Natural killer cell (primary cell): ENCODE data around the gene TIMP3. TPM values are rescaled to one million over a fixed set of nuclear protein-coding genes. Genes with fewer than 3 reads are reported as not detected.

Experiments used
- ATAC-seq, 3 donors: fragments of 150-1000 bp in 2 of 3; fragments of 200-7000 bp in 1 of 3; cut with Tn5 transposase; 1 replicate in 1 of 3; 2 replicates in 2 of 3; pipeline ENCODE4 v1.10.0; 2021; ENCODE audit warnings: mild to moderate bottlenecking in 2 of 3, moderate library complexity in 2 of 3
- DNase-seq, 2 donors: peaks; one replicate each; pipeline versions ENCODE4 v3.0.0 to v3.0.0-alpha.2; 2013 to 2021; ENCODE audit warnings: mixed read lengths in 1 of 2
- H3K27ac ChIP-seq: one replicate; pipeline ENCODE4 v1.5.1; 2013; ENCODE audit warnings: mild to moderate bottlenecking, low read length
- H3K27me3 ChIP-seq: one replicate; pipeline ENCODE4 v1.6.1; 2013; ENCODE audit warnings: low read length; ENCODE audit not compliant: control insufficient read depth, insufficient read depth
- H3K36me3 ChIP-seq: one replicate; pipeline ENCODE4 v1.6.1; 2013; ENCODE audit warnings: low read length; ENCODE audit not compliant: control insufficient read depth, insufficient read depth
- H3K4me1 ChIP-seq: one replicate; pipeline ENCODE4 v1.6.1; 2013; ENCODE audit warnings: low read length; ENCODE audit not compliant: control insufficient read depth, insufficient read depth
- H3K4me3 ChIP-seq: one replicate; pipeline ENCODE4 v1.5.1; 2013; ENCODE audit warnings: low read length
- H3K9me3 ChIP-seq: one replicate; pipeline ENCODE4 v1.6.1; 2013; ENCODE audit warnings: low read length; ENCODE audit not compliant: control insufficient read depth, insufficient read depth
- H3K27ac Mint-ChIP-seq, 2 donors: one replicate each; pipeline ENCODE4 v1.8.0; 2022; ENCODE audit warnings: mild to moderate bottlenecking in 2 of 2, mixed read lengths in 2 of 2, moderate library complexity in 1 of 2
- H3K27me3 Mint-ChIP-seq, 2 donors: one replicate each; pipeline ENCODE4 v1.8.0; 2022; ENCODE audit warnings: low read depth in 2 of 2, mixed read lengths in 2 of 2
- H3K36me3 Mint-ChIP-seq: one replicate; pipeline ENCODE4 v1.8.0; 2022; ENCODE audit warnings: mixed read lengths
- H3K4me1 Mint-ChIP-seq, 2 donors: one replicate each; pipeline ENCODE4 v1.8.0; 2022; ENCODE audit warnings: mixed read lengths in 2 of 2
- H3K4me3 Mint-ChIP-seq: one replicate; pipeline ENCODE4 v1.8.0; 2022; ENCODE audit warnings: mild to moderate bottlenecking, moderate library complexity, mixed read lengths
- H3K9me3 Mint-ChIP-seq, 2 donors: one replicate each; pipeline ENCODE4 v1.8.0; 2022; ENCODE audit warnings: mixed read lengths in 2 of 2
- WGBS: methylation state at CpG from one replicate; pipeline ENCODE4 v1.1.7; 2013; ENCODE audit warnings: missing lambda C conversion rate; ENCODE audit not compliant: insufficient coverage; 5-methylcytosine and 5-hydroxymethylcytosine counted together
- intact Hi-C: fragments of 100-400 bp; cut with micrococcal nuclease; formaldehyde crosslinking; loops from one replicate; pipeline ENCODE4 v1.14.2; 2022
- total RNA-seq, 4 donors: library from RNA; stranded (reverse); fragments of 120-200 nt in 1 of 4; gene quantifications; one replicate each; pipeline versions ENCODE4 v1.2.3 to v1.2.4, GENCODE V29; 2013 to 2022
- TF ChIP-seq, protein P1 (sequence below): fragments of 200-600 bp; IDR thresholded peaks from one replicate; pipeline ENCODE4 v1.8.0; 2022; ENCODE audit warnings: antibody characterized with exemption

TIMP3 gene
- total RNA-seq, 3 donors from 2014 or later (not counting 1 experiment from before 2014, with no cell fraction given), result 0.12 TPM; not detected in 2

DNA sequence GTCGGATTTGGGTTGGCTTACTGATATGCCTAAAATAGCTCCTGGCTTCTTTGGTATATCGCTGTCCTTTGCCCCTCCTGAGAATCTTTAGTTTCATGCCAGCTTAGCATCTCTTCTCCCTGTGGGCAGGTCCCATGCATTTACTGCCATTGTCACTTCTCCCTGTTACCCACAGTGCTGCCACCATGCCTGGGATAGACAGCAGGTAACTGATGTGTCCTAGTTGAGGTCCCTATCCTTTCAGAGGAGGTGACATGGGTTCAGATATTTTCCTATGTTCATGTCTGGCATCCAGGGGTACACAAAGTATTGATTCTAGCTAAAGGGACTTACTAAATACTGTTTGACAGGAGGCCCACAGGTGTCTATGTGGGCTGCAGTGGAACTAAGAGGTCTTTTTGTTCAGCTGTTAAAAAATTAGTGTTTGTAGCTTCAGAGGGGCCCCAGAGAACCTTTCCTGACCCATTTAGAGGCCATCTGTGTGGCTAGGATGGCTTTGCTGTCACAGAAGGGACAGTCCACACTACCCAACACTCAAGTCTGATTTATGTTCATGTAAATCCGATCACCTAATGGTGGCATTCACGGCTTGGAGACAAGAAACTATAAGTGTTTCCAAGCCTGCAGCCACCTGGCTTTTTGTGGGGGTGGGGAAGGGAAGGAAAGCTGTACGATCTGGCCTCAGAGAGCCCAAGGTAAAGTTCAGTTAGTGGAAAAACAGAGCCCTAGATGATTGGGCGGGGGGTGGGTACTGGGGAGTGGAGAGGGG lies 8.5 kb downstream of the TIMP3 start:
- H3K4me3 Mint-ChIP-seq, result no peak overlapping the region
- TF ChIP-seq, protein P1, sequence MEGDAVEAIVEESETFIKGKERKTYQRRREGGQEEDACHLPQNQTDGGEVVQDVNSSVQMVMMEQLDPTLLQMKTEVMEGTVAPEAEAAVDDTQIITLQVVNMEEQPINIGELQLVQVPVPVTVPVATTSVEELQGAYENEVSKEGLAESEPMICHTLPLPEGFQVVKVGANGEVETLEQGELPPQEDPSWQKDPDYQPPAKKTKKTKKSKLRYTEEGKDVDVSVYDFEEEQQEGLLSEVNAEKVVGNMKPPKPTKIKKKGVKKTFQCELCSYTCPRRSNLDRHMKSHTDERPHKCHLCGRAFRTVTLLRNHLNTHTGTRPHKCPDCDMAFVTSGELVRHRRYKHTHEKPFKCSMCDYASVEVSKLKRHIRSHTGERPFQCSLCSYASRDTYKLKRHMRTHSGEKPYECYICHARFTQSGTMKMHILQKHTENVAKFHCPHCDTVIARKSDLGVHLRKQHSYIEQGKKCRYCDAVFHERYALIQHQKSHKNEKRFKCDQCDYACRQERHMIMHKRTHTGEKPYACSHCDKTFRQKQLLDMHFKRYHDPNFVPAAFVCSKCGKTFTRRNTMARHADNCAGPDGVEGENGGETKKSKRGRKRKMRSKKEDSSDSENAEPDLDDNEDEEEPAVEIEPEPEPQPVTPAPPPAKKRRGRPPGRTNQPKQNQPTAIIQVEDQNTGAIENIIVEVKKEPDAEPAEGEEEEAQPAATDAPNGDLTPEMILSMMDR, result no peak
- no peaks in the 10 kb centered on the region for H3K27me3 ChIP-seq
- H3K9me3 Mint-ChIP-seq, result no peaks in the 10 kb centered on the region
- no peak for ATAC-seq
- no peaks in the 10 kb centered on the region for H3K4me1 ChIP-seq
- H3K27me3 Mint-ChIP-seq, result peaks cover 4 to 7% of the 10 kb centered on the region in 2 donors
- H3K4me3 ChIP-seq, result no peak overlapping the region
- no peak for DNase-seq
- intact Hi-C loops, result no loop called here
- no peaks in the 10 kb centered on the region for H3K9me3 ChIP-seq
- 73% methylated on average over 6 of the region's 6 CpGs for WGBS
- H3K27ac Mint-ChIP-seq, result no peak overlapping the region
- no peak overlapping the region for H3K27ac ChIP-seq
- no peaks in the 10 kb centered on the region for H3K4me1 Mint-ChIP-seq
- no peaks in the 10 kb centered on the region for H3K36me3 ChIP-seq
- H3K36me3 Mint-ChIP-seq, result no peaks in the 10 kb centered on the region

DNA sequence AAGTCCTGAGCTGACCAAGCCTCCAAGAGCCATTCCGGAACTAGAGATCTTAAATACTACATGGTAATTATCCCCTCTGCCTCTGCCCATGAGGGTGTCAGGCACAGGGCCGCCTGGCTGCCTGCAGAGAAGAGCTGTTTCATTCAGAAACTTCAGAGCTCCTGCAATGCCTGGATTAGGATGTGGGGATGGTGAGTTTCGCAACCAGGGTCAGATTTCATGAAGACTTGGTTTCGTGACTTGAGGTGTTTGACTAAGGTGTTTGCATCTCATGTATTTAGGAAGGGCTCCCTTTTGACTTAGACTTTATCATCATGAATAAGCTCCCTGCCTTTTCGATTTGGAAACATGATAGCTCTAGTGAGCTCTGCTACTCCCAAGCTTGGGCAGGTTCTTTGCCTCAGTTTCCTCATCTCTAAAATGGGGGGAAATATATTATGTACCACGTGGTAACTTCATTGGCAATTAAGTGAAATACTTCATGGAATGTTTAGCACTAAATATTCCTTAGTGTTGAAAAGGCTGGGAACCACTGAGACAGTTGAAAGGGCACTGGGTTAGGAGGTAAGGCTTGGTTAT lies 9.1 kb downstream of the TIMP3 start:
- Mint-ChIP-seq H3K36me3 (no peaks in the 10 kb centered on the region), H3K27ac (no peak overlapping the region), H3K9me3 (no peaks in the 10 kb centered on the region), H3K27me3 (peaks cover 4 to 7% of the 10 kb centered on the region in 2 donors), H3K4me1 (no peaks in the 10 kb centered on the region), H3K4me3 (no peak overlapping the region)
- intact Hi-C loops, result no loop called here
- H3K27ac ChIP-seq, result no peak overlapping the region
- TF ChIP-seq, protein P1, result no peak
- no peaks in the 10 kb centered on the region for H3K9me3 ChIP-seq
- no peaks in the 10 kb centered on the region for H3K4me1 ChIP-seq
- H3K4me3 ChIP-seq, result no peak overlapping the region
- ATAC-seq (no peak), DNase-seq (no peak)
- no peaks in the 10 kb centered on the region for H3K27me3 ChIP-seq
- H3K36me3 ChIP-seq, result no peaks in the 10 kb centered on the region
- WGBS, result 80% methylated on average over 5 of the region's 6 CpGs

DNA sequence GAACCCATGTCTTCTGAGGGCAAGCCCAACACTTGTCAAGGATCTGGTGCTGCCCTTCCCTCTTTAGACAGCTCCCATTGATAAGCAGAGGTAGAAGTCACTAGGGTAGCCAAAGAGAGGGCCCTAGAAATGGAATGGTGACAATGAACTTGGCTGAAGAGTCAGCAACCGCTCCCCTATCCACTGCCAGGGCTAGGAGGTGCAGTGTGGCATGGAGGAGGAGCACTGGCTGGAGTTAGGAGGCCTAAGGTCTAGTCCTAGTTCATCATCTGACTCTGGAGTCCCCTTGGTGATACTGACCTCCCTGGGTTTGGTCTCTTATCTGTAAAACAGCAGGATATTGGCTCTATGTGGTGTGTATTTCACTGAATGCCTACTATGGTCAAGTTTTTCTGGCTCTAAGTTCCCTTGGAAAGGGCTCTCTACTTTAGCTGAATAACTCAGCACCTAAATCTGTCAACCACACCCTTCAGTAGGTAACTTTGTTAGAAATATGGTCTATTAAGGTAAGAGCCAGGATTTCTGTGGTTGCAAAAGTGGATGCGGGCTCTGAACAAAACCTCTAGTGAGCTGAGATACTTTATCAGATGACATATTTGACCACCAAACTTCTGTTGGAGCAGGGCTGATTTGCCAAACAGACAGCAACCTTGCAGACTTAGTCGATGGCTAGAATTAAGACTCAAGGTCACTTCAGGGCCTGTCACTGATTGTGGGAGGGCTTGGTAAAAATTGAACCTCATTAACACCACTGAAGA lies 10.5 kb downstream of the TIMP3 start:
- no peak overlapping the region for H3K4me3 ChIP-seq
- no peaks in the 10 kb centered on the region for H3K27me3 ChIP-seq
- no peaks in the 10 kb centered on the region for H3K36me3 Mint-ChIP-seq
- no peaks in the 10 kb centered on the region for H3K9me3 ChIP-seq
- no peaks in the 10 kb centered on the region for H3K4me1 ChIP-seq
- no peak overlapping the region for H3K4me3 Mint-ChIP-seq
- peaks cover under 1 to 4% of the 10 kb centered on the region in 2 donors for H3K27me3 Mint-ChIP-seq
- ATAC-seq (no peak), DNase-seq (no peak)
- intact Hi-C loops, result no loop called here
- TF ChIP-seq, protein P1, result no peak
- WGBS, result 64% methylated on average over 3 of the region's 3 CpGs
- H3K27ac ChIP-seq, result no peak overlapping the region
- no peaks in the 10 kb centered on the region for H3K4me1 Mint-ChIP-seq
- no peaks in the 10 kb centered on the region for H3K36me3 ChIP-seq
- H3K9me3 Mint-ChIP-seq, result no peaks in the 10 kb centered on the region
- H3K27ac Mint-ChIP-seq, result no peak overlapping the region
